ENCODE measurements around the gene OGG1. TPM values are rescaled to one million over a fixed set of nuclear protein-coding genes. Genes with fewer than 3 reads are reported as not detected.

The OGG1 gene
- total RNA-seq, 6 experiments from 2014 or later, result 12.3 to 27.8 (median 15.7) TPM

- H3K36me3 ChIP-seq, result peaks cover 0 to 62% (median 29%) of the 10 kb centered on the region in 4 donors
- ATAC-seq, result no peak
- WGBS (ENCODE audit: insufficient coverage, low coverage, low lambda C conversion rate, missing lambda C conversion rate), result 72% methylated on average over 9 of the region's 13 CpGs
Measured at GRCh38 chr3:9786825-9787669, 37.3 kb downstream of the OGG1 start.

GRCh38 chr3:9787714-9788113, 38.0 kb downstream of the OGG1 start:
- DNase-seq (no peak), ATAC-seq (no peak)
- Histone ChIP-seq H3K27ac (no peak overlapping the region), H3K9me3 (no peaks in the 10 kb centered on the region), H3K4me1 (peaks cover 0 to 9% (median 3%) of the 10 kb centered on the region in 4 donors), H3K36me3 (peaks cover 0 to 62% (median 27%) of the 10 kb centered on the region in 4 donors), H3K27me3 (no peaks in the 10 kb centered on the region), H3K4me3 (no peak overlapping the region)
- TF ChIP-seq CTCF (IDR thresholded peaks at IDR 0.05), result no peak
- TF ChIP-seq POLR2A (IDR thresholded peaks at IDR 0.05), result no peak
- intact Hi-C loops (cut with DNase I), result no loop called here
- WGBS (ENCODE audit: insufficient coverage, low coverage, low lambda C conversion rate, missing lambda C conversion rate), result 91% methylated on average over 6 of the region's 6 CpGs

More at GRCh38 chr3:9786825-9787669, 37.3 kb downstream of the OGG1 start:
- Histone ChIP-seq H3K27ac (no peak overlapping the region), H3K4me1 (peaks cover 2 to 14% (median 8%) of the 10 kb centered on the region in 4 donors), H3K4me3 (no peak overlapping the region), H3K9me3 (no peaks in the 10 kb centered on the region), H3K27me3 (no peaks in the 10 kb centered on the region)
- TF ChIP-seq CTCF (IDR thresholded peaks at IDR 0.05) (peak in 1 of 4 donors; percentile 19), POLR2A (IDR thresholded peaks at IDR 0.05) (no peak)
- DNase-seq, result no peak
- intact Hi-C loops (cut with DNase I), result no loop called here

- Histone ChIP-seq H3K4me1 (peaks cover 0 to 14% (median 8%) of the 10 kb centered on the region in 4 donors), H3K36me3 (peaks cover 0 to 30% (median 12%) of the 10 kb centered on the region in 4 donors), H3K27ac (no peak overlapping the region), H3K4me3 (peak overlapping the region in 1 of 3 donors; percentile 84), H3K9me3 (no peaks in the 10 kb centered on the region), H3K27me3 (no peaks in the 10 kb centered on the region)
- DNase-seq, result no peak
- intact Hi-C loops (cut with DNase I), result no loop called here
- WGBS (ENCODE audit: insufficient coverage, low coverage, low lambda C conversion rate, missing lambda C conversion rate), result 91% methylated on average over 11 of the region's 11 CpGs
- ATAC-seq, result no peak
- no peak for TF ChIP-seq POLR2A (IDR thresholded peaks at IDR 0.05)
Measured at GRCh38 chr3:9791127-9791526, 41.4 kb downstream of the OGG1 start.

- ATAC-seq (no peak), DNase-seq (no peak)
- Histone ChIP-seq H3K4me1 (peaks cover 0 to 14% (median 8%) of the 10 kb centered on the region in 4 donors), H3K27ac (peak overlapping the region; percentile 92 to 99 (median 99)), H3K4me3 (peak overlapping the region; percentile 78 to 94 (median 84)), H3K9me3 (no peaks in the 10 kb centered on the region), H3K36me3 (peaks cover 0 to 24% (median 10%) of the 10 kb centered on the region in 4 donors), H3K27me3 (no peaks in the 10 kb centered on the region)
- intact Hi-C loops (cut with DNase I), result no loop called here
- 15% methylated on average over 11 of the region's 14 CpGs for WGBS (ENCODE audit: insufficient coverage, low coverage, low lambda C conversion rate, missing lambda C conversion rate)
- TF ChIP-seq POLR2A (IDR thresholded peaks at IDR 0.05) (no peak), CTCF (IDR thresholded peaks at IDR 0.05) (no peak)
Measured at GRCh38 chr3:9791790-9792404, 42.1 kb downstream of the OGG1 start.

Data from right lobe of liver (tissue), 6 donors.